Uterus (tissue), 2 donors: ENCODE results near the gene DLX6.

Experiments used
- POLR2A ChIP-seq, 2 donors: fragments of 450-650 bp; IDR thresholded peaks; one replicate each; pipeline ENCODE4 v1.6.1; 2016; ENCODE audit warnings: antibody characterized with exemption in 2 of 2, mild to moderate bottlenecking in 1 of 2, moderate library complexity in 1 of 2
- TF ChIP-seq, protein P1 (sequence below), 4 experiments: fragments of 200-600 bp in 2 of 4; fragments of 450-650 bp in 2 of 4; sonication (generic) in 2 of 4; IDR thresholded peaks; one replicate each; pipeline ENCODE4 v1.5.1; 2016 to 2019; ENCODE audit warnings: antibody characterized with exemption in 4 of 4, mild to moderate bottlenecking in 2 of 4, moderate library complexity in 1 of 4

- TF ChIP-seq POLR2A (IDR thresholded peaks at IDR 0.05): no peak
- TF ChIP-seq, protein P1, sequence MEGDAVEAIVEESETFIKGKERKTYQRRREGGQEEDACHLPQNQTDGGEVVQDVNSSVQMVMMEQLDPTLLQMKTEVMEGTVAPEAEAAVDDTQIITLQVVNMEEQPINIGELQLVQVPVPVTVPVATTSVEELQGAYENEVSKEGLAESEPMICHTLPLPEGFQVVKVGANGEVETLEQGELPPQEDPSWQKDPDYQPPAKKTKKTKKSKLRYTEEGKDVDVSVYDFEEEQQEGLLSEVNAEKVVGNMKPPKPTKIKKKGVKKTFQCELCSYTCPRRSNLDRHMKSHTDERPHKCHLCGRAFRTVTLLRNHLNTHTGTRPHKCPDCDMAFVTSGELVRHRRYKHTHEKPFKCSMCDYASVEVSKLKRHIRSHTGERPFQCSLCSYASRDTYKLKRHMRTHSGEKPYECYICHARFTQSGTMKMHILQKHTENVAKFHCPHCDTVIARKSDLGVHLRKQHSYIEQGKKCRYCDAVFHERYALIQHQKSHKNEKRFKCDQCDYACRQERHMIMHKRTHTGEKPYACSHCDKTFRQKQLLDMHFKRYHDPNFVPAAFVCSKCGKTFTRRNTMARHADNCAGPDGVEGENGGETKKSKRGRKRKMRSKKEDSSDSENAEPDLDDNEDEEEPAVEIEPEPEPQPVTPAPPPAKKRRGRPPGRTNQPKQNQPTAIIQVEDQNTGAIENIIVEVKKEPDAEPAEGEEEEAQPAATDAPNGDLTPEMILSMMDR (IDR thresholded peaks at IDR 0.05): no peak
Observed at GRCh38 chr7:96962221-96962885, 43.0 kb upstream of the DLX6 start.
